ENCODE measurements around the gene STRBP.

STRBP gene

DNA sequence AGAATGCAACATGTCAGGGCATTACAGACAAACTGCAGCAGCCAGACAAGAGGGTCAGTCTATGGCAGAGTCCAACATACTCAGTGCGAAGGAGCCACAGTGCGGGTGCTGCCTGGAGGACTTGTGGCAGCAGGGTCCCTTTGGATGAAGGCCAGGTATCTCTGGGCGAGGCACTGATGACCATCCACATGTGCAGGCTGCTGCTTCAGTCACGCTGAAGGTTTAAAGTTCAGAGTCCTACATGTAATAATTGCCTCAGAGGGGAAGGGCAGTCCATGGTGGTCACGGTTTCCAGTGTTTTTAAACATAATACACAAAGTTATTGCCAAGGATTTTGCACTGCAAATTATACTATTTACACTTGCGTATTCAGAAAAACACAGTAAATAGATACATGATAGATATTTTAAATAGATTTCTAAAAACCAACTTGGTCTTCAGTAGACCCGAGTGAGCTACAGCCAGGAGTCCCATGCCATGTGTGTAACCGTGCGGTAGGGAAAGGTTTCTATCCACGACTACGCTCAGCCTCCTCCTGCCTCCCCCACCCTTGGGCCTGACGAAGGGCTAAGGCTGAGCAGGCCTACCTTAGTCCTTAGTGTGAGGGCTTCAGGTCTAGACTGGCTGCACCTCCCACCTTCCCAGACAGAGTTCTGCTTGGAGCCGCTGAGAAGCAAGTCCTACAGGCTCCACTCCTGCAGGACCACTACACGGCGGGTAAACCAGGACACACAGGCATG lies 158.7 kb downstream of the STRBP start:
- DNase-seq = no peak
- CTCF ChIA-PET = no interaction called here
- Mint-ChIP-seq H3K36me3 (peaks cover 11% of the 10 kb centered on the region), H3K27ac (peak overlapping the region; percentile 47), H3K27me3 (no peaks in the 10 kb centered on the region), H3K9me3 (no peaks in the 10 kb centered on the region), H3K4me3 (no peak overlapping the region), H3K4me1 (peaks cover 19% of the 10 kb centered on the region)

GRCh38 chr9:123108976-123109375 lies 159.4 kb downstream of the STRBP start:
- H3K36me3 Mint-ChIP-seq = peaks cover 11% of the 10 kb centered on the region
- H3K4me3 Mint-ChIP-seq = no peak overlapping the region
- CTCF ChIA-PET = no interaction called here
- H3K4me1 Mint-ChIP-seq = peaks cover 19% of the 10 kb centered on the region
- no peak for DNase-seq
- no peaks in the 10 kb centered on the region for H3K9me3 Mint-ChIP-seq
- no peak overlapping the region for H3K27ac Mint-ChIP-seq
- no peaks in the 10 kb centered on the region for H3K27me3 Mint-ChIP-seq

GRCh38 chr9:123107639-123108285 lies 160.6 kb downstream of the STRBP start:
- H3K27ac Mint-ChIP-seq = no peak overlapping the region
- no peak for DNase-seq
- H3K9me3 Mint-ChIP-seq = no peaks in the 10 kb centered on the region
- no peak overlapping the region for H3K4me3 Mint-ChIP-seq
- H3K27me3 Mint-ChIP-seq = no peaks in the 10 kb centered on the region
- H3K36me3 Mint-ChIP-seq = peaks cover 16% of the 10 kb centered on the region
- CTCF ChIA-PET = interaction anchor here (1.8 kb wide), 1 partner anchor 242 kb away, joined by 6 read pairs; no protein-coding TSS in a partner anchor
- H3K4me1 Mint-ChIP-seq = peaks cover 19% of the 10 kb centered on the region

GRCh38 chr9:123105490-123105889 lies 162.9 kb downstream of the STRBP start:
- Mint-ChIP-seq H3K27ac (no peak overlapping the region), H3K4me1 (no peaks in the 10 kb centered on the region), H3K4me3 (no peak overlapping the region), H3K36me3 (peaks cover 25% of the 10 kb centered on the region), H3K27me3 (no peaks in the 10 kb centered on the region), H3K9me3 (no peaks in the 10 kb centered on the region)
- CTCF ChIA-PET = no interaction called here
- no peak for DNase-seq

DNA sequence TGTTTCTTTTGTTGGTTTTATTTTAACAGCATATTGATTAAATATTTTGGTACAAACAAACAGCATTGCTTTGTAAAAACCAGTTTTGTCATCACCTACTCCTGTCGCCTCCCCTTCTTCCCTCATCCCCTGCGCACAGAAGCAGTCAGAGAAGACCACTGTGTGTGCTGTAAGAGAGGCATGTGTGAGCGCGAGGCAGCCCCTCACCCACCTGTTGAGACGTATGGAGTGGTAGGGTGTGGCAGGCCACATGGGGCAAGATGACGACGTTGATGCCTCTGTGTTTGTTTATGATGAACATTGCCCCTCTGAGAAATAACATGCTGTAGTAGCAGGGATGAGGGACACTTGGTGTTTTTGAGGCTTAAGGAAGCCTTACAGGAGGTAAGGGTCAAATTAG lies 163.6 kb downstream of the STRBP start:
- DNase-seq = no peak
- CTCF ChIA-PET = interaction anchor here (0.6 to 0.8 kb wide), 2 partner anchors 8 to 17 kb away, joined by 3 to 4 read pairs; no protein-coding TSS in a partner anchor
- H3K4me1 Mint-ChIP-seq = no peaks in the 10 kb centered on the region
- H3K36me3 Mint-ChIP-seq = peaks cover 25% of the 10 kb centered on the region
- H3K9me3 Mint-ChIP-seq = no peaks in the 10 kb centered on the region
- no peak overlapping the region for H3K4me3 Mint-ChIP-seq
- no peak overlapping the region for H3K27ac Mint-ChIP-seq
- no peaks in the 10 kb centered on the region for H3K27me3 Mint-ChIP-seq

GRCh38 chr9:123102375-123103113 lies 165.8 kb downstream of the STRBP start:
- DNase-seq = no peak
- peaks cover 26% of the 10 kb centered on the region for H3K36me3 Mint-ChIP-seq

DNA sequence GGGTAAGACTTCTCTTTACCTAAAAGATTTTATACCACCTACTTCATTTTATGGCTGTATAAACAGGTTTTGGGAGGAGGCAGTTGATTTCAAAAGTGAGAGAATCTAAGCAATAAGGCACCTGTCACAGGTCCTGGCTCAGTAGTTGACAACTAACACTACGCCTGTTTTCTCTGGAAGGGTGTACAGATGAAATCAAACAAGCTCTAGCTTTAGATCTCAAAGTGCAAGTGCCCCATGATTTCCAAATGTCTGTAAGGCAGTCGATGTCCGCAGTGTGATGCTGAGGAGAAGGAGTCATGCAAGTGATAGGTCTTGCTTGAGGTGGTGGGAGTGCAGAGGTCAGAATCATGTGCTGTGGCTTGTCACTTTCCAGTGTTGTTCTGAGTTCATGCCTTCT lies 168.8 kb downstream of the STRBP start:
- no peak overlapping the region for H3K4me3 Mint-ChIP-seq
- no peaks in the 10 kb centered on the region for H3K27me3 Mint-ChIP-seq
- H3K4me1 Mint-ChIP-seq = no peaks in the 10 kb centered on the region
- CTCF ChIA-PET = interaction anchor here (2.1 kb wide), 1 partner anchor 250 kb away, joined by 11 read pairs; no protein-coding TSS in a partner anchor
- no peak overlapping the region for H3K27ac Mint-ChIP-seq
- no peaks in the 10 kb centered on the region for H3K9me3 Mint-ChIP-seq
- no peak for DNase-seq
- peaks cover 30% of the 10 kb centered on the region for H3K36me3 Mint-ChIP-seq

More at GRCh38 chr9:123102375-123103113, 165.8 kb downstream of the STRBP start:
- Mint-ChIP-seq H3K27me3 (no peaks in the 10 kb centered on the region), H3K4me3 (no peak overlapping the region), H3K9me3 (no peaks in the 10 kb centered on the region), H3K27ac (no peak overlapping the region), H3K4me1 (no peaks in the 10 kb centered on the region)
- CTCF ChIA-PET = interaction anchor here (0.8 to 3.5 kb wide), 8 partner anchors 9 to 247 kb away, joined by 3 to 36 read pairs (median 4); no protein-coding TSS in a partner anchor

DNA sequence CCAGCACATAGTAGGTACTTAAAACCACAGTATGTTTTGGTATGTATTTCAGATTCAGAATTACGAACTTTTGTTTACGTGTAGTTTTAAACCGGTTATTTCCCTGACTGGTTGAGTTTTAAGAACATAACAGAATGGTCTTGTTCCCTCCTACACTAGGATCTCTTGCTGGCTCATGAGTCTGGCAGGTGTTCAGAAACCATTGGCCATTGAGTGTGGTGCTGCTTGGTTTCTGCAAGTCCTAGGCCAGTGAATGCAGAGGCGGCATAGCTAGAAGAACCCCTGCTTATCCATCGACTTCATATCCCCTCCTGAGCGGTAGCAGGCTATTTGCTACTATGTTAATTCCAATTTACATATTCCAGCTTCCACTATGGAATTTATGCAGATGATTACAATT lies 169.3 kb downstream of the STRBP start:
- Mint-ChIP-seq H3K4me3 (no peak overlapping the region), H3K27ac (no peak overlapping the region), H3K4me1 (no peaks in the 10 kb centered on the region), H3K27me3 (no peaks in the 10 kb centered on the region), H3K9me3 (no peaks in the 10 kb centered on the region), H3K36me3 (peaks cover 33% of the 10 kb centered on the region)
- DNase-seq = no peak
- CTCF ChIA-PET = interaction anchor here (2.1 kb wide), 1 partner anchor 250 kb away, joined by 11 read pairs; no protein-coding TSS in a partner anchor

GRCh38 chr9:123098096-123098459 lies 170.3 kb downstream of the STRBP start:
- no peak overlapping the region for H3K4me3 Mint-ChIP-seq
- H3K9me3 Mint-ChIP-seq = no peaks in the 10 kb centered on the region
- peaks cover 36% of the 10 kb centered on the region for H3K36me3 Mint-ChIP-seq
- no peaks in the 10 kb centered on the region for H3K27me3 Mint-ChIP-seq
- CTCF ChIA-PET = no interaction called here
- no peak overlapping the region for H3K27ac Mint-ChIP-seq
- H3K4me1 Mint-ChIP-seq = no peaks in the 10 kb centered on the region
- DNase-seq = no peak

- DNase-seq = no peak
- no peak overlapping the region for H3K4me3 Mint-ChIP-seq
- H3K4me1 Mint-ChIP-seq = no peaks in the 10 kb centered on the region
- H3K27ac Mint-ChIP-seq = no peak overlapping the region
- peaks cover 37% of the 10 kb centered on the region for H3K36me3 Mint-ChIP-seq
- H3K9me3 Mint-ChIP-seq = no peaks in the 10 kb centered on the region
- CTCF ChIA-PET = no interaction called here
- no peaks in the 10 kb centered on the region for H3K27me3 Mint-ChIP-seq
Measured at GRCh38 chr9:123097430-123098095, 170.8 kb downstream of the STRBP start.

GRCh38 chr9:123096987-123097386 lies 171.4 kb downstream of the STRBP start:
- DNase-seq = no peak
- Mint-ChIP-seq H3K36me3 (peaks cover 39% of the 10 kb centered on the region), H3K4me1 (no peaks in the 10 kb centered on the region), H3K27ac (no peak overlapping the region), H3K4me3 (no peak overlapping the region), H3K9me3 (no peaks in the 10 kb centered on the region), H3K27me3 (no peaks in the 10 kb centered on the region)
- CTCF ChIA-PET = no interaction called here

DNA sequence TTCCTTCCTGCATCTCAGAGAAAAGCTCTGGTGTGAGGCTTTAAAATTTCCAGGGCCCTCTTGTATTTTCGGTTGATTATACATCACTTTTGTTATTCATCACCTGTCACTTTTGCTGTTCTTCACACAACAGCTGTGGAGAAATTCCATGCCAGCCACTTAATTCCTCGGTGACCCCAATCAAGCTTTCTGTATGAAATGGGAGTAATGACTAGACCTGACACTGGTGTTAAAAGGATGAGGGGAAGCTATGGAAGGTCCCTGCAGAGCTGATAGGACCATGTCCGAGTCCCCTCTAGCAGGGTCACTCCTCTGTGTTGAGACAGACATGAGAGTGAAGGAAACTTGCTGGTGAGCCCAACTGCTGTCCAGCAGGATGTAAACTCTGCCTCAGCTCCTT lies 175.2 kb downstream of the STRBP start:
- CTCF ChIA-PET = interaction anchor here (1.3 to 2.2 kb wide), 4 partner anchors 10 to 257 kb away, joined by 3 to 9 read pairs (median 4); no protein-coding TSS in a partner anchor
- H3K36me3 Mint-ChIP-seq = peaks cover 37% of the 10 kb centered on the region
- no peak for DNase-seq
- no peak overlapping the region for H3K4me3 Mint-ChIP-seq
- no peaks in the 10 kb centered on the region for H3K9me3 Mint-ChIP-seq
- no peak overlapping the region for H3K27ac Mint-ChIP-seq
- no peaks in the 10 kb centered on the region for H3K27me3 Mint-ChIP-seq
- no peaks in the 10 kb centered on the region for H3K4me1 Mint-ChIP-seq

- Mint-ChIP-seq H3K27ac (no peak overlapping the region), H3K9me3 (no peaks in the 10 kb centered on the region), H3K4me3 (no peak overlapping the region), H3K36me3 (peaks cover 31% of the 10 kb centered on the region), H3K27me3 (no peaks in the 10 kb centered on the region), H3K4me1 (no peaks in the 10 kb centered on the region)
- DNase-seq = no peak
- CTCF ChIA-PET = interaction anchor here (0.9 to 1.2 kb wide), 4 partner anchors 9 to 259 kb away, joined by 3 to 5 read pairs (median 3); no protein-coding TSS in a partner anchor
Measured at GRCh38 chr9:123091459-123091858, 176.9 kb downstream of the STRBP start.

- Mint-ChIP-seq H3K27ac (no peak overlapping the region), H3K27me3 (no peaks in the 10 kb centered on the region), H3K36me3 (peaks cover 30% of the 10 kb centered on the region), H3K9me3 (no peaks in the 10 kb centered on the region), H3K4me1 (no peaks in the 10 kb centered on the region), H3K4me3 (no peak overlapping the region)
- DNase-seq = no peak
- CTCF ChIA-PET = interaction anchor here (1.0 to 1.2 kb wide), 2 partner anchors 13 to 259 kb away, joined by 3 read pairs; no protein-coding TSS in a partner anchor
Measured at GRCh38 chr9:123090956-123091355, 177.4 kb downstream of the STRBP start.

Data from activated naive CD4-positive, alpha-beta T cell treated with anti-CD3 and anti-CD28 coated beads, Interleukin-2, amount 10 ng/mL, durations not matched to agents 7 days and 5 days (primary cell).